HG03469 (cell line): ENCODE data around the gene OR2V1.

ENCODE experiments used
- ATAC-seq: cut with Tn5 transposase; IDR thresholded peaks from one replicate; pipeline ENCODE4 v1.9.1; 2021; ENCODE audit warnings: mild to moderate bottlenecking, moderate library complexity, moderate number of reproducible peaks; ENCODE audit not compliant: unreplicated experiment

OR2V1 gene

GRCh38 chr5:181084621-181085195 lies 46.3 kb downstream of the OR2V1 start:
- no peak for ATAC-seq

DNA sequence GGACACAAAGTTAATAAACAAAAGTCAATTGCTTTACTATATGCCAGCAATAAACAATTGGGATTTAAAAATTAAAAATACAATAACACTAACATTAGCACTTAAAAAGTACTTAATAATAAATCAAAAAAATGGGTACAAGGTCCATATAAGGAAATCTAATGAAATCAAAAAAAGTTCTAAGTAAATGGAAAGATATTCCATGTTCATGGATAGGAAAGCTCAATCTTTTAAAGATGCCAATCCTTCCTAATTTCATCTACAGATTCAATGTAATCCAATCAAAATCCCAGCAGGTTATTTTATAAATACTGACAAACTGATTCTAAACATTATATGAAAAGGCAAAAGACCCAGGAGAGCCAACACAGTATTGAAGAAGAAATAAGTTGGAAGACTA lies 49.0 kb downstream of the OR2V1 start:
- ATAC-seq, result no peak

GRCh38 chr5:181076920-181077319 lies 54.0 kb downstream of the OR2V1 start:
- no peak for ATAC-seq
